Activated T-helper 1 cell treated with anti-CD3 and anti-CD28 coated beads, Interleukin-2, amount 50 U/mL, for 16 hours (primary cell): ENCODE measurements around the gene NDUFS1.
"Not testable (repeated sequence)": the region's sequence is repeated elsewhere in the genome, so short reads cannot be mapped to it uniquely, and the experiment has no call there.

Experiments used
- DNase-seq, 2 donors: peaks; one replicate each; pipeline ENCODE4 v3.0.0-alpha.2; 2020; ENCODE audit warnings: low read depth in 1 of 2, low spot score in 1 of 2

NDUFS1 gene

DNA sequence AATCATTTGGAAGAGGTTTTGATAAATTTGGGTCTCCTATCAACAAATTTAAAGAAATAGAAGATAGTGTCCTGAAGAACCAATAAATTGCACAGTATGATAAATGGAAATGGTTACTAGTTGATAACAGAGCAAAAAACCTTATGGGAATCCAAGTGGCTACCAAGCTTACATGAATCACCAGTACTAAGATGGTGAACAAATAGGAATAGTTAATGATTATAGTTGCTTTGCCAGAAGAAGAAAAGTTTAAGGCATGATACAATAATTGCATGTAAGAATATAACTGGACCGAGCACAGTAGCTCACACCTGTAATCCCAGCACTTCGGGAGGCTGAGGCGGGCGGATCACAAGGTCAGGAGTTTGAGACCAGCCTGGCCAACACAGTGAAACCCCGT is 53.7 kb downstream of the NDUFS1 start:
- DNase-seq: no peak

- no peak for DNase-seq
These were observed 54.2 kb downstream of the NDUFS1 start for GRCh38 chr2:206105038-206105437.

DNA sequence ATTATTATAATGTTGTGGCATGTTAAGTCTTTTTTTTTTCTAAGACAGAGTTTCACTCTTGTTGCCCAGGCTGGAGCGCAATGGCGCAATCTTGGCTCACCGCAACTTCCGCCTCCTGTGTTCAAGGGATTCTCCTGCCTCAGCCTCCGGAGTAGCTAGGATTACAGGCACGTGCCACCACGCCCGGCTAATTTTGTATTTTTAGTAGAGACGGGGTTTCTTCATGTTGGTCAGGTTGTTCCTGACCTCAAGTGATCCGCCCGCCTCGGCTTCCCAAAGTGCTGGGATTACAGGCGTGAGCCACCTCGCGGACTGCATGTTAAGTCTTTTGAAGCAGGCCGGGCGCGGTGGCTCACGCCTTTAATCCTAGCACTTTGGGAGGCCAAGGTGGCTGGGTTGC is 60.4 kb downstream of the NDUFS1 start:
- not testable (repeated sequence) for DNase-seq

- DNase-seq: no peak
These were observed 60.8 kb downstream of the NDUFS1 start for GRCh38 chr2:206098471-206098870.

- DNase-seq: no peak
These were observed 62.4 kb downstream of the NDUFS1 start for GRCh38 chr2:206096876-206097275.

DNA sequence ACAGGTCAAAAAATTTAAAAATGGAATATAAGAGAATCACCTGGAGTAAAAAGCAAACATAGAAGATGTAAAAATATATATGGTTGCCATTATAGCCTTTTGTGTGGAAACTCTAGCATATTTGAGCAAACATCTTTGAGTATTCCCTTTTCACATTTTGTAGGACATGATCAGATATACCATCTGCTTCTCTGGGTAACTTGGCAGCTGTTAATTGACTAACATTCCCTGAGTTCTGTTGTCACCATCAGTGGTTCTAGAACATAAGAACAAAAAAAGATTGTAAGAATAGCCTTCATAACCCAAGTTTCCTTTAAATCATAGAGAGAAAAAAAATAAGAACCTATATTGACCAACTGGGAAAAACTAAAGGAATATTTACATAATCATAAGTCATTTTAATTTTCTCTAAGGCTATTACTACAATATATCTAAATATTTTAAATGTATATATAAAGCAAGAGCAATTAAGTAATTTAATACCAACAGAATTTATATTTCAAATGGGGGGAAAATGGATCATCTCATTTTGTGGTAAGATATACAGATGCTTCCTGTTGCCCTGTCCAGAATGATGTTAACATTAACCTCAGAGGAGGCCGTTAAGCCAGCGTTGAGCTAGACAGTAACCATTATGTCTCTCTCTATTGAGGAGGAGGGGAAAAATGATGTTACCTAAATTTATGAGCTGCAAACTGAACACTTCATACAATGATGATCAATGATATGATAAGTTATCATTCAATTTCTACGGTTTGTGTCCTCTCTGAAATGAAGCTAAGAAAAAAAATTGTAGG is 63.5 kb downstream of the NDUFS1 start:
- no peak for DNase-seq

DNA sequence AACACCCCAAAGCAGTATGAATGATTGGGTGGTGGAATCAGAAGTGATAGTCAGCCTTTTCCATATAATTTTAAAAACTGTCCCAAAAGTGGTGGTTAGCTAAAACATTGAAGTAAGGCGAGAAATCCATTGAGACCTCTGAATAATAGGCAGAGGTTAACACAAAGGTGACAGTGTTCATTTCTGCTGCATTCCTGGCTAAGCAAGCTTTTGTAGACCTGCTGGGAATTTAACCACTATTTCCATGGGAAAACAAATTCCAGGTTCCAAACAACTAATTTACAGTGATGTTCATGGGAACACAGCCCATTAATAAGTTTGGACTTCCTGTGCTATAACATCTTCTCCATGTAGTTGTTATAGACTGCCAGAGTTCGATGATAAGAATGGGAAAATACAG is 66.9 kb downstream of the NDUFS1 start:
- no peak for DNase-seq

DNA sequence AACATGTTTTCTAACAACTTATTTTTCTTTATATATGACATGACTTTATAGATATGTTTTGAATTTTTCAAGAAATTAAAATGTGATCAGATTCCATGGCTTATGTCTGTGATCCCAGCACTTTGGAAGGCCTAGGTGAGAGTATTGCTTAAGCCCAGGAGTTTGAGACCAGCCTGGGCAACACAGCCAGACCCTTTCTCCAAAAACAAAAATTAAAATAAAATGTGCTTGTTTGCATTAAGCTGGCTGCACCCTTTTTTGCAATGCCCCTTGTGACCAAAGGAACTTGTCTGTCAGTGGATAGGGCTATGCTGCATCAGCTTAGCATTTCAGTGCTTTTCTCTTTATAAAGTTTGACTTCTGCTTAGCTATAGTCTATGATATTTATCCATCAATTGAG is 71.0 kb downstream of the NDUFS1 start:
- no peak for DNase-seq

GRCh38 chr2:206086716-206087350 is 72.4 kb downstream of the NDUFS1 start:
- no peak for DNase-seq

DNA sequence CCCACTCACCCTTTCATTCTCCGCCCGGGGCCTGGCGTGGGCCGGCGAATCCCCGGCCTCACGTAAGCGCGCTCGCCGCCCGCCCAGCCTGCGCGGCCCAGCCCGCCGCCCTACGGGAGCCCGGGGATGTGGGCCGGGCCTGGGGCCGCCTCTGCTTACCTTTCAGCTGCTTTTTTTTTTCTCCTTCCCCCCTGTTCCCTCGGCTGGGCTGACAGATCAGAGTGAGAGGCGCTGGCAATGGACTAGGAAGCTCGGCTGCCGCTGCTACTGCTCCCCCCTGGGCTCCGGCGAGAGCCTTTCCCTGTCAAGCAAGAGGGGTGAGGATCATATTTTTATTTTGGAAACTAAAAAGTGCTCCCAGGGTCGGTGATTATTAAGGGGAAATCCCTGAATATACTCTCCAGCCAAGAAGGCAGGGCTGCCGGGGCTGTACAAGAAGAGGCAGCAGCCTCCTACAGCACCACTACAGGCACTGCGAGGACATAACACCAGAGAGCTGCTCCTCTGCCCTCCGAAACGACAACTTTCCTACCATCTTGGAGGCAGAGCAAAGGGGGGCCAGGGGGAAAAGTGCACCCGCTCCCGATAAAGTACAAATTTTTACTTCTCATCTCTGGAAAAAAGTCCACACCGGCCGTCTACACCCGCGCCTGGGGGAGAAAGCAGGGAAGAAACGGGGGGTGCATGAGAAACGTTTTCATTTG is 73.3 kb downstream of the NDUFS1 start, which contains the start of gene INO80D:
Gene INO80D (minus strand): TSS at position 433 of the 704 bp plus-strand sequence. CDS start 23,158 bp downstream, outside the sequence.
- peak; percentile 58 to 63 for DNase-seq

- peak; percentile 22 to 28 for DNase-seq
These were observed 74.1 kb downstream of the NDUFS1 start for GRCh38 chr2:206084870-206085741.

GRCh38 chr2:206084439-206084869 is 74.8 kb downstream of the NDUFS1 start:
- DNase-seq: peak in 1 of 2 donors; percentile 1

- peak in 1 of 2 donors; percentile 1 for DNase-seq
These were observed 75.4 kb downstream of the NDUFS1 start for GRCh38 chr2:206083602-206084438.

GRCh38 chr2:206082298-206082843 is 76.9 kb downstream of the NDUFS1 start:
- no peak for DNase-seq

DNA sequence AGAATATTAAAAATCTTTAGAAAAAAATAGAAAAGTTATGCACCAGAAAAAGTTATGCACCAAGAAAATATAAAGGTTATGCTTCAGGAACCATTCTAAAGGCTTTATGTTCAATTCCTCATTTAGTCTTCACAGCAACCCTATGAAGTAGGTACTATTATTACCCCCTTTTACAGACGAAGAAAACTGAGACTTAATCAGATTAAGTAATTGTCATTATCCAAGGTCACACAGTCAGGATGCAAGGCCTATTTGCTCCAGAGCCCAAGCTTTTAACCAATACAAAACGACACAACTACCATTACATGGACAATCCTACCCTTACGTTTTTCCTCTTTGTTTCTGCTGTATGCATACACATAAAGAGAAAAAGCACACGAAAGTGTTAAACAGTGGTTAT is 78.3 kb downstream of the NDUFS1 start:
- DNase-seq: no peak

- DNase-seq: no peak
These were observed 79.4 kb downstream of the NDUFS1 start for GRCh38 chr2:206079699-206080465.

- not testable (repeated sequence) for DNase-seq
These were observed 81.4 kb downstream of the NDUFS1 start for GRCh38 chr2:206077879-206078278.

DNA sequence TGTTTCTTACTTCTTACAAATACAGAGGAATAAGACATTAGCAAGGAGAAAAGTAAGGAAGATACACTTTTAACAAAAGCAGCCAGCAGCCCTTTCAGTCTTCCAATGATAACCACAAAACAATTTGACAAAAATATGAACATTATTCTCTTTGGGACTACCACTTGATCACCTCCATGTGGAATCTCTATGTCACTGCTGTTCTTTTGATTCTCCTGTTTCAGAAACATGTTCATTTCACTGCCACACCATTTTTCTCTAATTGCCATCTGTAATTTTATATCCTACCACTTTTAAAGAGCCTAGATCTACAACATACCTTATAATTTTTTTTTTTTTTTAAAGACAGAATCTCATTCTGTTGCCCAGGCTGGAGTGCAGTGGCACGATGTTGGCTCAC is 84.1 kb downstream of the NDUFS1 start:
- DNase-seq: no peak

- DNase-seq: no peak
These were observed 87.4 kb downstream of the NDUFS1 start for GRCh38 chr2:206071807-206072206.
